Activated CD4-positive, alpha-beta T cell treated with anti-CD3 and anti-CD28 coated beads, Interleukin-10, Interleukin-2, amounts not matched to agents 100 ng/mL and 50 ng/mL, durations not matched to agents 16 hours and 8 hours (primary cell): Measurements from ENCODE around the gene SMYD3.
"Not testable (repeated sequence)": the region's sequence is repeated elsewhere in the genome, so short reads cannot be mapped to it uniquely, and the experiment has no call there.

Source experiments
- DNase-seq: peaks from one replicate; pipeline ENCODE4 v3.0.0-alpha.2; 2020

The SMYD3 gene

DNA sequence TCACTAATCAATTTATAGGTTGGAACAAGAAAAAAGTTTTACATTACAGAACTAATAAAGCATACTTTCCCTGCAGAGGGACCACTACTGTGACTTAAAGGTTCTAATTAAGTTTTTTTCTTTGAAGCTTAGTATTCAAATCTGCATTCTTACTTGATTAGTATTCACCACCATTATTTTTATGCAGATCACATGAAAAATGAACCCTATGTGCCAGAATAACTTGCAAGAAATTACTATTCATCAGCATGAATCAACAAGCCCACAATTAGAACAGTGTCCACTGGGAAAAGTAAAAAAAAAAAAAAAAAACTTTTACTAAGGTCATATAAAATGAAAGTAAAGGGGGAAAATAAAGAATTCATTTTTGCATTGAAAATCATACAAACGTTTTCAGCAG is 90.8 kb downstream of the SMYD3 start:
- no peak for DNase-seq

DNA sequence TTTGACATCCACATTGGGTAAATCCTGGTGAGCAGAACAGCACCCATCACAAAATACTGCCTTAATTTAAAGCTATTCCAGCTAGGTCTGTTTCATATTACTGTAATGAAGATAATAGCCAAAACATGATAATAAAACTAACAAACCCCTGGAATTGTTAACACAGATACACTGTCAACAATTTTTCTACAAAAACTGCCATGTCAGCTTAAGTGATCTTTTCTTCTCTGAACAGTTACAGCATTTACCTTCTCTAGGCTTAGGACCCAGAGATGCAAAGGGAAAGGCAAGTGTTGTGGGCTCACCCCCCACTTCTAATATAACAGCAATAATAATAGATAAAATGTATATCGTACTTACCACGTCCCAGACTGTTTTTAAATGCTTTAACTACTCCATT is 92.1 kb downstream of the SMYD3 start:
- no peak for DNase-seq

DNA sequence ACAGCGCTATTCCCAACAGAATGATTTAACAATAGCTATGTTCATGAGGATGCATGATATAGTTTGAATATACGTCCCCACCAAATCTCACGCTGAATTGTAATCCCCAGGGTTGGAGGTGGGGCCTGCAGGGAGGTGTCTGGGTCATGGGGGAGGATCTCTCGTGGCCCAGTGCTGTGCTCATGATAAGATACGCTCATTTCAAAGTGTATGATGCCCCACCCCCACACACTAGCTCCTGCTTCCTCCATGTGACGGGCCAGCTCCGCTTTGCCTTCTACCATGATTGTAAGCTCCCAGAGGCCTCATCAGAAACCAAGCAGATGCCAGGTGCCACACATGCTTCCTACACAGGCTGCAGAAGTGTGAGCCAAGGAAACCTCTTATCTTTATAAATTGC is 93.6 kb downstream of the SMYD3 start:
- DNase-seq, result no peak

DNA sequence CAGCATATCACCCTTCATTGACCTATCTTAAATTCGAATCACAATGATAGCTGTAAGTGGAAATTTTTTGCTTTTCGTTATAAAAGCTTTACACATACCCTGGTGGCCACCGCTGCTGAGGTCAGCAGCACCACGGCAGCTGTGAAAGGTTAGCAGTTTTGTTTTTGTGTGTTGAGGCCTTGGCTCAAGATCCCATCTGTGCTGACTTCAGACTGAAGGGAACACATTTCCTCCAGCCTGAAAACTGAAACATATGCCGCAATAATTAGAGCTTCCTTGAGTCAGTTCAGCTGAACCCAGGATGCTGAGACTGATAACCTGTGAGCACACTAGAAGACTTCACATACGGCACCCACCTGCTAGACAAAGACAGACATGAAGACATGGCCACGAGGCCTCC is 103.0 kb downstream of the SMYD3 start:
- no peak for DNase-seq

DNA sequence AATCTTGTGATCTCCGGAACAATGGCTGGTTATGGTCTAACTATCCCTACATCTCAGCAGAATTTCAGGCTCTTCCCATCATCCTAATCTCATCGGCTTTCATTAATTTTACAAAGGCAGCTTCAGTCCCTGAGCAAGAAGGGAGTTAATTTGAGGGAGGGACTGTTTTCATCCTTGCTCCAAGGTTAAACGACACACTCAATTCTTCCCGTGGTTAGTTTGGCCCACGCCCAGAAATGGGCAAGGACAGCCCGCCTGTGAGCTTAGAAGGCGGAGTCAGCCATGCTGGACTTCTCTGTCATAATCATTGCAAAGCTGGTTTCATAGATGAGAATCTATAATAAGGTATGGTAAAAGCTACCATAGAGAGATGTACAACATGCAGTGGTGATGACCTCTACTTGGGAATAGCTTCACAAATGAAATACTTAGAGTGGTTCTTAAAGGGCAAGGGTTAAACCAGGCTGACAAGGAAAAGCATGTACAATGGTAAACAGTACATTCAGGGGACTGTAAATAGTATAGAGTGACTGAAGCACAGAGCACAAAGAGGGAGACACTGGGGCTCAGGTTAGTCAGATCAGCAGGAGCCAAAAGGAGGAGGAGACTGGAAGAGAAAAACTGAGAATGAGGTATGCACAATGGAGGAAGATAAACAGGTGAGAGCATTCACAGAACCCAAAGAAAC is 108.8 kb downstream of the SMYD3 start:
- DNase-seq, result no peak

DNA sequence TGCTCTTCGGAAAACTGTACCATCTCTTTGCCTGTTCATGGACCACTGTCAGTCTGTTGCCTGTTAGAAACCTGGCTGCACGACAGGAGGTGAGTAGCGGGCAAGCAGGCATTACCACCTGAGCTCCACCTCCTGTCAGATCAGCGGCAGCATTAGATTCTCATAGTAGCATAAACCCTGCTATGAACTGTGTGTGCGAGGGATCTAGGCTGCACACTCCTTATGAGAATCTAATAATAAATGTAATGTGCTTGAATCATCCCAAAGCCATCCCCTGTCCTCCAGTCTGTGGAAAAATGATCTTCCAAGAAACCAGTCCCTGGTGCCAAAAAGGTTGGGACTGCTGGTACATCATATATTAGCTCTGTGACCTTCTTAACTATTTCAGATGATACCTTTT is 110.0 kb downstream of the SMYD3 start:
- no peak for DNase-seq

DNA sequence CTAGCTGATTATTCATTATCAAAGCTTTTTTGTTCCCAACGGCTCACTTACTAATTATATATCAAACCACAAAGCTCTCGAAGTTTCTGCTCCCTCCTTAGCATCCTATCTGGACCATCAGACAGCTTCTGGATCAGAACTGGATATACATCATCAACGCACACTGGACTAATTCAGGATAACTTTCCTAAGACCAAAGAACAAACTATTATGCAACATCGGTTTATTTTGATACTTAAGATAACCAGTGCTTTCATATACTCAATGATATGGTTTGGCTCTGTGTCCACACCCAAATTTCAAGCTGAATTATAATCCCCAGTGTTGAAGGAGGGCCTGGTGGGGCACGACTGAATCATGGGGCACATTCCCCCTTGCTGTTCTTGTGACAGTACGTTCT is 110.8 kb downstream of the SMYD3 start:
- DNase-seq, result no peak

DNA sequence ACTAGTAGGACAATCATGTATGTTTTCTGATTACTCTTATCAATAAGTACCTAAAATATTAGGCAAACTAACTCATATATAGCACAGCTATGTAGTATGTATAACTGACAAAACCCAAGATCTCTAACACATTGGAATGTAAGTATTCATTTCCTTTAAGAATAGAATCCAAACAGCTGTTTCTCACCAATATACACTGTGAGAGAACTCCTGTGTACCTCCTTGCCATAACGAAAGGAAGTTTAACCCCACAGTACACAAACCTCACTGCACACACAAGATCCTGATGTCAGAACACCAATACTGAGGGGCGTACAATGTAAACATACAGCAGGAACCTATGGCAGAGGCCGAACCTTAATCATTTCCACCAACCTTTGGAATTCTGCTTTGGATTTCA is 113.0 kb downstream of the SMYD3 start:
- DNase-seq, result no peak

DNA sequence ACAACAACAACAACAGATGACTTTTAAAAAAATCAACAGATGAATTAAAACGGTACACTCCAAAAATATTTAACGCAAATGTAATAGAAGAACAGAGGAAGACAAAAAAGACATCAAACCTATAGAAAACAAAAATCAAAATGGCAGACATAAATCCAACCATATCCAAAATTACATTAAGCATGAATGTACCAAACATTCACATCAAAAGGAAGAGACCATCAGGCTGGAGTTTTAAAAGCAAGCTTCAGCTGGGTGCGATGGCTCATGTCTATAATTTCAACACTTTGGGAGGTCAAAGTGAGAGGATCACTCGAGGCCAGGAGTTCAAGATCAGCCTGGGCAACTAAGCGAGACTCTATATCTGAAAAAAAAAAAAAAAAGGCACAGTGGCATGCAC is 116.2 kb downstream of the SMYD3 start:
- no peak for DNase-seq

DNA sequence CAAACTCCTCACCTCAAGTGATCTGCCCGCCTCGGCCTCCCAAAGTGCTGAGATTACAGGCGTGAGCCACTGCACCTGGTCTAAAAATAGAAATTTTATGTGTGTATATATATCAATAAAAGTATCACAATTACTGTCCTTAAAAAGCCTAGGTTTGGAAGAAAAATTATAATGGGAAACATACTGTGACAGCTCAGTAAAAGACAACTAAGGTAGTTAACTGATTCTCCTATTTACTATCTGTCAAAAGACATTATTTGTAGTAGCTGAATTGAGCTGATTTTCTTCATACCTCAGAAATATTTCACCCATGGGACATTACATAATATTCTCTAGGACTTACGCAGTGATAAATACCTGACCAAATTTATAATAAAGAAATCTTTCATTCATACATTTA is 122.5 kb downstream of the SMYD3 start:
- DNase-seq, result no peak

DNA sequence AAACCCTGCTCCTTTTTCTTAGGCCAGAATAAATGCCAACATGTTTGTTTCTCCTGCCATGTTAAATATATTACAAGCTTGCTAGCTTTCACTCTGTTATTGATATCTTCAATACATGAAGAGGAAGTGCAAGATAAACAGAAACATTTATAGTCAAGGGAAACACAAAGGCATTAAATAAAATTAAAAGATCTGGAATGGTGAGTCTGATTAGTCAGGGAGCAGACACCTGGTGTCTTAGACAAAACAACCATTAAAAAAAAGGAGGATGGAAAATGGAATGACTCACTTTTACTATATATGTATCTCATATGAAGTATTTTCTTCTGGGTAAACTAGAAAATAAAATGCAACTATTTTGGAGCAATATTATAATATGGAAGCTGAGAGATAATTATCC is 123.3 kb downstream of the SMYD3 start:
- no peak for DNase-seq

DNA sequence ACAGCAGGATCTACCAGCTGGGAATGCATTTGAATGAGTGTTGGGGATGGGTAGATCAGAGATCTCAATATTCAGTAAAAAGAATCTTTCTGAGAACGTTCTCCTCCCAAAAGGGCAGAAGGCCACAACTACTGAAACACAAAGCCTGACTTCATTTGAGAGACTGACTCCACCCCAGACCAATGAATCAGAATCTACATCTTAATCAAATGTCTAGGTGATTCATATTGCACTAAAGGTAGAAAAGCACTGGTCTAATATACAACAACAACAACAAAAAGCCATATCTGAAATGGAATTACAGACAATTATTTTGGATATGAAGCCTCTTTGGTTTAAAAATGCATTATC is 123.9 kb downstream of the SMYD3 start:
- no peak for DNase-seq

DNA sequence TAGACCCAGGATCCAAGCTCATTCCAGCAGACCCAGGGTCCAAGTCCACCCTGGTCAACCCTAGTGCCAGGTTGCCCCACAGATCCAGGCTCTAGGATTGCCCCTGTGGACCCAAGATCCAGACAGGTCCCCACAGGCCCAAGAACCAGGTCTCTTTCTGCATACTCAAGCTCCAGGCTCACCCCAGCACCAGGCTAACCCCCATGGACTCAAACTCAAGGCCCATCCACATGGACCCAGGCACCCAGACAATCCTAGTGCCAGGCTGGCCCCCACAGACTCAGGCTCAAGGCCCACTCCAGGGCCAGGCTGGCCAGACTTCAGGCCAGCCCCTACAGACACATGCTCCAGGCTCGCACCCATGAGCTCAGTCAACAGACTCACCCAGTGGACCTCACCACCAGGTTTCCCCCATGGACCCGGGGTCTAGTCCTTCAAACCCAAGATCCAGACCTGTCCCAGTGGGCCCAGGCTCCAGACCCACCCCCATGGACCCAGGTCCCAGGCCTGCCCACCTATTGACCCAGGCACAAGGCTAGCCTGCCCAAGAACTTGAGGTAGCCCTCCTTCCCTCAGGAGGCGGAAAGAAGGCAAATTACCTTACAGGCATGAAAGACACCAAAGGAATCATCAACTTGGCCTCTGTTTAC is 124.4 kb downstream of the SMYD3 start:
- no peak for DNase-seq

DNA sequence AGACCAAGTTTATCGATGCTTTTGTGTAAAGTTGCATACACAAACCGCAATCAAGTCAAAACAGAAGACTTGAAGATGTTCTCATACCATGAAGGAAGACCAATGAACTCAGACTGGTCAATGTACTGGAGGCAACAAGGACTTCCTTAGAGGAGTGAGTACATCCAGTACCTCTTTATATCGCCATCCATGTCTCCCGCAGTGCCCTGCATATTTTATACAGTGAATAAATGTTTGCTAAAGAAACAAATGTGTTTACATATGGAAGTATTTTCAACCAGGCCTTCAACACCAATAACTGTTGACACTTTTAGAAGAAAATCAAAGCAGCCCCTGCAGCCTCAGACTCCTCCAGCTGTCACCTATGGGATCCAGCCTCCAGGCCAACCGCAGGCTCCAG is 125.6 kb downstream of the SMYD3 start:
- no peak for DNase-seq

DNA sequence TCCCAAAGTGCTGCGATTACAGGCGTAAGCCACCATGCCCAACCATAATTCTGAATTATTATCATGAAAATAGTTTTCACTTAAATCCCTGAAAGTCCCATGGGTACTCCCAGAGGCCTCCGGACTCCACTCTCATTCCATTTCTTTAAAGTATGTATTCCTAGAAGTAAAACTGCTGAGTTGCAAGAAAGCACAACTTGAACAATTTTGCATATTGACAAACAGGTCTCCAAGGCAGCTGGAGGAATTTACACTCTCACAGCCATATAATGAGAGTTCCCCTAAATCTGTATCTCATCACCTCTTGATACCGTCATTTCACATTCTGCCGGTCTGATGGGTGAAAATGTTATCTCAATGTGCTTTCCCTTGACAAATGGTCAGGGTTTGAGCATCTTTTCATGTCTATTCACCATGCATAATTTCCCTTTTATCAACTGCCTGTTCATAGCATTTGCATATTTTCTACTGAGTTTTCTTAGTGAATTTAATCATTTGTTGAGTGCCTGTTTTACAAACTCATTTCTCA is 129.4 kb downstream of the SMYD3 start:
- DNase-seq, result no peak

DNA sequence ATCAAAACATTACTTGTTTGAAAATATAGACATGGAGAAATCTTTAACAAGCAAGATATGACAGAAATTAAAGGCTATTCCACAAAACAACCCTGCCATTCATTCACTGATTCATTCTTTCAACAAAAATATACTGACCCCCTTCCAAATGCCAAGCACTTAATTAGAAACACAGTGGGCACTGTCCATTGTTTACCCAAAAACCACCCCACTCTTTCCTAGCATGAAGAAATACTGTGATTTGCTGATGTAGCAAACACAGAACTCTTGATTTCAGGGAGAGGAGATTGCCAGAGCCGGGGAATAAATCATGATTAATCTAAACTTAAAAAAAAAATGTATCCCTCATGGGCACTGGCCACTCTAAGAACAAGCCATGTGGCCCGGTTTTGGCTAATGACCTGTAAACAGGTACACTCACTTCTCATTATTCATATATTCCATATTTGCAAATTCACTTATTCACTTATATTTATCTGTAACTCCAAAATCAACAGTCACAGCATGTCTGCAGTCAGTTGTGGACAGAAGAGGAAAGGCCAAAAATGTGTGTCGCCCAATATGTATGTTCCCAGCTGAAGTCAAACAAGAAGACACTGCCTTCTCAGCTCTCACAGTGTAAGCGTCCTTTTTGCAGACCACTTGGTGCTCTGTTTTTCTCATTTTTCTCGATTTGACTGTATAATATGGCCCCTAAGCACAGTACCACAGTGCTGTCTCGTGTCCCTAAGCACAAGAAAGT is 133.1 kb downstream of the SMYD3 start:
- DNase-seq, result no peak

DNA sequence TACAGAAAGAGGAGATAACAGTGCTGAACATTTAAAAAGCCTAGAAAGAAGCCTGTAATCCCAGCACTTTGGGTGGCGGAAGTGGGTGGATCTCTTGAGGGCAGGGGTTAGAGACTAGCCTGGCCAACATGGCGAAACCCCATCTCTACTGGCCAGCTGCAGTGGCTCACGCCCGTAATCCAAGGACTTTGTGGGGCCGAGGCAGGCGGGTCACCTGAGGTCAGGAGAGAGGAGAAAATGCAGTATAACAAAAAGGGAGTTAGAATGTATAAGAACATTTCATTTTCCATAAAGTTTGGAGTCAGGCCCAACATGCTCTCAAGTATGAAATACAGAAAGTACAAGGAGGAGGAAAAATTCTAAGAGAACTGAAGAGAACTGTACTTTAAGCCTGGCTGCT is 134.5 kb downstream of the SMYD3 start:
- no peak for DNase-seq

DNA sequence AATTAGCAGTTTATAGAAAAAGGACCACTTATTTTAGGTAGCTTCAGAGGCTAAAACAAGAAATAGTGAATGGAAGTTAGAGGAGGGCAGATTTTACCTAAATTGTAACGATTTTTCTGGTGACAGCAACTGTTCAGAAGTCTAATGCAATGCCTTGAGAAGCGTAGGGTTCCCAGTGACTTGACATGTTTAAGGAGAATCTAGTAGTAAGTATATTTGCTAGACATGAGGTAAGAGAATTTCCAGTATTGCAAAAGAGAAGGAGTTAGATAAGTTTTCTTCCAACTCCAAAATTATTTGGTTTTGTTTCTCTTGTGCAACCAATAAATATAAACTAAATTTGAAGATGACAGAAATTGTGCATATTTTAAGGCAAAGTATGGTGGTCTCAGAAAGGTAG is 140.0 kb downstream of the SMYD3 start:
- no peak for DNase-seq

DNA sequence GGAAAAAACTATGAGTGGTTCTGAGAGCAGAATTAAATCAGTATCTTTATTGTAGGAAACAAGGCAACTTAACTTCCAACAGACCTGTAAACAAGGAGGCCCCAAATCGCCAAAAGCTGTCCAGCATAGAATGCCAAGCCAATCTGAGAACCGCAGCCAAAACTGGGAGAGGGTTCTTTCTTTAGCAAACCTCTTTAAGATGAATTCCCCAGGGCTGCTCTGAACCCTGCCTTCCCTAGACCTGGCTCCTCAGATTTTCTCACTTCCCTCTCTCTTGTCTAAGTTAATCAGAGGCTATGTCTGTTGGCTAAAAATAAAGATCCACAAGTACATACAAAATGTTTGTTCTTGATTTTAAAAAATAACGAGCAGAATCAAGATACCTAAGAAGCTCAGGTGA is 141.4 kb downstream of the SMYD3 start:
- peak; percentile 15 for DNase-seq

DNA sequence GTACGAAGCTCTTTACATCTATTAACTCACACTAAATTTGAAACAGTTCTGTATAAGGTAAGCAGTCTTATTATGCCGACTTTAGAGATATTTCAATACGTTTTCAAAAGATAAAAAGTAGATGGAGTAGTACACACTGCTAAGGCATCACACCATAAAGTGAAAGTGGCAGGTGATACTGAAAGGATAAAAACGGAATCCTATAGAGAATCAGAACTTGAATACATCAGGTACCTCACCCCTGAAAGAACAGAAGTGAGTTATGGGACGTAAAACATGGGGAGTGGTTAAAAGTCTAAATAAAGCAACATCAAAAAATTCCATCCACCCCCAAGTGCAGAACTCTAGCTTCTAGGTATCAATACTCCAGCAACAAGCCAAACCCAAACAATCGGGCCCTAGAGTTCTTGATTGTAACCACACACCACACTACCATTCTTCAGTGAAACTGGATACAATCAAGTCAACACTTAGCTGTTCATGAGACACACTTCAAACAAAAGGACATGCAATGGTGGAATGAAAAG is 142.6 kb downstream of the SMYD3 start:
- DNase-seq, result peak; percentile 24

DNA sequence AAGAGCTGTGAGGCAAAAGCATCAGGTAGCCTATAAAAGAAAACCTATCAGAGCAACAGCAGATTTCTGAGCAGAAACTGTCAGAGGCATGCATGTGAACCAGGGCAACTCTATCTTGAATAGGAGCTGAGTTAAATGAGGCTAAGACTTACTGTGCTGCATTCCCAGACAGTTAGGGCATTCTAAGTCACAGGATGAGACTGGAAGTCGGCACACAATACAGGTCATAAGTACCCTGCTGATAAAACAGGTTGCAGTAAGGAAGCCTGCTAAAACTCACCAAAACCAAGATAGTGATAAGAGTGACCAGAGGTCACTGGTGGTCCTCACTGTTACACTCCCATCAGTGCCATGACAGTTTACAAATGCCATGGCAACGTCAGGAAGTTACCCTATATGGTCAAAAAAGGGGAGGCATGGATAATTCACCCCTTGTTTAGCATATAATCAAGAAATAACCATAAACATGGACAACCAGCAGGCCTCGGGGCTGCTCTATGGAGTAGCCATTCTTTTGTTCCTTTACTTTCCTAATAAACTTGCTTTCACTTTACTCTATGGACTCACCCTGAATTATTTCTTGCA is 150.0 kb downstream of the SMYD3 start:
- not testable (repeated sequence) for DNase-seq

DNA sequence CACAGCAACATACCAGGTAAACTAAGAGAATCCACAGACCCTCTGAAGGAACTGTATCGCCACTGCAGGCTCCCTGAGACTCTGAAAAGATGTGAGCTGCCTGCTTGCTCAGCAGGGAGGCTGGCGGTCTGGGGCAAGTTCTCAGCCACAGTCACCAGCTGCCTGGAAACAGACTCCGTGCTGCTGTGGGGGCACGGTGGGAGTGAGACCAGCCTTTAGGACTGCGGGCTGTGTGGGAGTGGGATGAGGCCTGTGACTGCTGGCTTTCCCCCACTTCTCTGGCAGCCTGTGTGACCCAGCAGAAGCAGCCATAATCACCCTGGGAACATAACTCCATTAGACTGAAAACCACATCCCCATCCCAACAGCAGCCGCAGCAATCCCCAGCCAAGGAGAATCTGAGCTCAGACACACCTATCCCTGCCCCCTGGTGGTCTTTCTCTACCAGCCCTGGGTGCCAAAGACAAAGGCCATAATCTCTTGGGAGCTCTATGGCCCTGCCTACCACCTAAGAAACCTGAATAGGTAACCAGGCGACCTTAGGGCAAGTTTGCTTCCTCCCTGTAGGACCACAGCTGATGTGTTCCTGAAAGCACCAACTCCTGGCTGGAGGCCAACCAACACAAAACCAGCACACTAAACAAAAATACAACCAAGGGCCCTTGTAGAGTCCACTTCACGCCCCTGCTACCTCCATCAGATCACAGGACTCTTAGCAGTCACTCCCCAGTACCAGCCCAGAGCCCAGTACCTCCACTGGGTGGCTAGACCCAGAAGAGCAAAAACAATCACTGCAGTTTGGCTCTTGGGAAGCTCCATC is 151.5 kb downstream of the SMYD3 start:
- no peak for DNase-seq

DNA sequence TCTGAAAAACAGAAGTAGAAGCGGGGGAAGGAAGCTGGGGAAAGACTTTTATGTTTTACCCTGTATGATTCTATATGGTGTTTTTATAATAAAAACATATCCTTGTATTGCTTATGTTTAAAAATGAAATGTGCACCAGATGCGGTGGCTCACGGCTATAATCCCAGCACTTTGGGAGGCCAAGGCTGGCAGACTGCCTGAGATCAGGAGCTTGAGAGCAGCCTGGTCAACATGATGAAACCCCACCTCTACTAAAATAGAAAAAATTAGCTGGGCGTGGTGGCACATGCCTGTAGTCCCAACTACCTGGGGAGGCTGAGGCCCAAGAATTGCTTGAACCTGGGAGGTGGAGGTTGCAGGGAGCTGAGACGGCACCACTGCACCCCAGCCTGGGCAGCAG is 155.4 kb downstream of the SMYD3 start:
- DNase-seq, result no peak
